GM23248 (cell line): ENCODE results near the gene RPLP1. TPM values are rescaled to one million over a fixed set of nuclear protein-coding genes. Genes with fewer than 3 reads are reported as not detected.

Source experiments
- DNase-seq: peaks from one replicate; pipeline ENCODE4 v3.0.0-alpha.2; 2015
- H2AFZ ChIP-seq: fragments of 200-600 bp; sonication (generic); 2 replicates; pipeline ENCODE4 v1.6.1; 2016; ENCODE audit warnings: antibody characterized with exemption
- H3F3A ChIP-seq: fragments of 200-600 bp; sonication (generic); 2 replicates; pipeline ENCODE4 v1.6.1; 2016; ENCODE audit warnings: mild to moderate bottlenecking, antibody characterized with exemption, mixed run types; ENCODE audit not compliant: insufficient read depth
- H3K27ac ChIP-seq: fragments of 200-600 bp; sonication (generic); 2 replicates; pipeline ENCODE4 v1.5.1; 2016; ENCODE audit warnings: mild to moderate bottlenecking
- H3K27me3 ChIP-seq: fragments of 200-600 bp; sonication (generic); replicated peaks from 2 replicates; pipeline ENCODE4 v1.6.1; 2016; ENCODE audit warnings: mild to moderate bottlenecking; ENCODE audit not compliant: insufficient read depth
- H3K36me3 ChIP-seq: fragments of 200-600 bp; sonication (generic); 2 replicates; pipeline ENCODE4 v1.6.1; 2016; ENCODE audit warnings: low read depth, mild to moderate bottlenecking
- H3K4me1 ChIP-seq: fragments of 200-600 bp; sonication (generic); 2 replicates; pipeline ENCODE4 v1.6.1; 2016; ENCODE audit warnings: mild to moderate bottlenecking; ENCODE audit not compliant: insufficient read depth
- H3K4me2 ChIP-seq: fragments of 200-600 bp; sonication (generic); one replicate; pipeline ENCODE4 v1.6.1; 2016; ENCODE audit warnings: mild to moderate bottlenecking; ENCODE audit not compliant: unreplicated experiment
- H3K4me3 ChIP-seq: fragments of 200-600 bp; sonication (generic); 2 replicates; pipeline ENCODE4 v1.5.1; 2016; ENCODE audit warnings: mild to moderate bottlenecking
- H3K79me2 ChIP-seq: fragments of 200-600 bp; sonication (generic); 2 replicates; pipeline ENCODE4 v1.6.1; 2016; ENCODE audit warnings: mild to moderate bottlenecking; ENCODE audit not compliant: insufficient read depth
- H3K9ac ChIP-seq: fragments of 200-600 bp; sonication (generic); 2 replicates; pipeline ENCODE4 v1.6.1; 2016; ENCODE audit warnings: mild to moderate bottlenecking
- H3K9me2 ChIP-seq: fragments of 200-600 bp; sonication (generic); 2 replicates; pipeline ENCODE4 v1.6.1; 2016; ENCODE audit warnings: mixed run types, mild to moderate bottlenecking, moderate library complexity; ENCODE audit not compliant: insufficient read depth
- H3K9me3 ChIP-seq: fragments of 200-600 bp; sonication (generic); one replicate; pipeline ENCODE4 v1.6.1; 2017; ENCODE audit warnings: low read depth
- H4K20me1 ChIP-seq: fragments of 200-600 bp; sonication (generic); 2 replicates; pipeline ENCODE4 v1.6.0; 2016; ENCODE audit not compliant: insufficient read depth
- EZH2 ChIP-seq: fragments of 200-600 bp; sonication (generic); IDR thresholded peaks from 2 replicates; pipeline ENCODE4 v1.6.1; 2018; ENCODE audit warnings: antibody characterized with exemption, mild to moderate bottlenecking; ENCODE audit not compliant: insufficient read depth, poor library complexity, severe bottlenecking
- EZH2phosphoT487 ChIP-seq: fragments of 200-600 bp; sonication (generic); IDR thresholded peaks from 2 replicates; pipeline ENCODE4 v1.6.1; 2018; ENCODE audit warnings: antibody characterized with exemption, moderate library complexity, mild to moderate bottlenecking, low read depth; ENCODE audit not compliant: insufficient read depth
- WGBS, 2 experiments: methylation state at CpG; one replicate each; pipeline ENCODE4 v1.1.6; 2015 to 2017; ENCODE audit warnings: low lambda C conversion rate in 2 of 2, low coverage in 1 of 2; ENCODE audit errors: missing lambda C conversion rate in 2 of 2; 5-methylcytosine and 5-hydroxymethylcytosine counted together
- in situ Hi-C: fragments of 300-500 bp; cut with MboI; formaldehyde crosslinking; loops from 2 replicates; pipeline ENCODE4 v1.15.0; 2020
- polyA plus RNA-seq: library from polyadenylated mRNA; unstranded; fragments of >200 nt; fragmentation: Nextera tagmentation; extraction: Ambion mirVana; gene quantifications from 2 replicates; pipeline ENCODE4 v1.2.1, GENCODE V29; 2016
- total RNA-seq: library from RNA; depleted of rRNA; stranded (reverse); fragments of >200 nt; shearing (Covaris generic); gene quantifications from 2 replicates; pipeline ENCODE4 v1.2.3, GENCODE V29; 2014

RPLP1 gene
- total and polyA plus RNA-seq, 2 experiments from 2014 or later = 172 to 963 TPM

DNA sequence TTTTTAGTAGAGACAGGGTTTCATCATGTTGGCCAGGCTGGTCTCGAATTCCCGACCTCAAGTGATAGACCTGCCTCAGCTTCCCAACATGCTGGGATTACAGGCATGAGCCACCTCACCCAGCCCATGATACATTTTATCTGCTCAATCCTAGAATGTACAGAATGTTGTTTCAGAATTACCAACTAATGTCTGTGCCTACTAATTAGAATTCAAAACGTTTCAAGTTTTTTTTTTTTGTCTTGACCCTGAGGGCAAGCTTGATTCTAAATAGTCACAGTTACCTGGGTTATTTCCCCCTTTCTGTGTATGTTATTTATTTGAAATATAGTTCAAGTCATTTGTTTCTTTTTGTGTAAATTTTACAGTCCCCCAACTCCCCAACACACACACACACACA is 43.8 kb upstream of the RPLP1 start:
- DNase-seq = no peak

DNA sequence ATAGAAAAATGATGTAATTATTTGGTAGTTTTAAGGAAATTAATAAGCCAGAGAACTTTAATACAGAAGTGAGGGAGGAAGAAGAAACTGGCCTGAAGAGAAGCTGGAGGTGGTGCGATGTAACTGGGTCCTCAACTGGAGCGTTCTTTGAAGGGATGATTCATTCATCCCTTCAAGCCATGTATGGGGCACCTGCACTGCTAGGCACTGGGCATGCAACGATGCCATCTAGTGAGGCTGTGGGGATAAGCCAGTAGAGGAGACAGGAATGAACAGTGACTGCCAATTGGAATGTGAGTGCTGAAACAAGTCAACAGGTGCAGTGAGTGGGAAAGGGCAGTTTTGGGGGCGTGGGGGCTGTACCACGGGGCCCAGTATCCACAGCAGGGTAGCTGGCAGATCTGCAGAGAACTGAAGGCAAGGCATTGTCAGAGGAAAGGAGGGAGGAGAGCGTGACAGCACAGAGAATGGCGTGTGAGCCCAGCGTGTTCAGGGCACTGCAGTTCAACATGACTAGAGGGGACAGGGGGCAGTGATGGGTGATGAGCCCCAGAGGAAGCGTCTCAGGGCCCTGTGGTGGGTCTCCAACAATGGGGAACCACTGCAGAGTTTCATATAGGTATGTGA is 42.3 kb upstream of the RPLP1 start:
- Histone ChIP-seq H3F3A (peaks cover 3% of the 10 kb centered on the region), H3K27me3 (no peaks in the 10 kb centered on the region), H2AFZ (no peak overlapping the region), H3K36me3 (no peaks in the 10 kb centered on the region), H3K79me2 (peaks cover 86% of the 10 kb centered on the region), H3K4me1 (peaks cover 26% of the 10 kb centered on the region), H4K20me1 (no peaks in the 10 kb centered on the region), H3K4me2 (no peak overlapping the region), H3K9me3 (no peaks in the 10 kb centered on the region), H3K27ac (no peak overlapping the region), H3K4me3 (no peak overlapping the region), H3K9ac (no peak overlapping the region), H3K9me2 (no peaks in the 10 kb centered on the region)
- in situ Hi-C loops = no loop called here
- peak; percentile 32 for DNase-seq
- TF ChIP-seq EZH2 = no peak
- no peak for TF ChIP-seq EZH2phosphoT487
- WGBS, 2 experiments = 71 to 83% methylated on average over 8 to 9 of the region's 9 CpGs

More for the DNA sequence above, 43.8 kb upstream of the RPLP1 start:
- H3K9ac ChIP-seq = no peak overlapping the region
- H3K9me2 ChIP-seq = no peaks in the 10 kb centered on the region
- H2AFZ ChIP-seq = no peak overlapping the region
- H3K27ac ChIP-seq = no peak overlapping the region
- H3F3A ChIP-seq = peaks cover 13% of the 10 kb centered on the region
- no peak overlapping the region for H3K4me2 ChIP-seq
- H3K27me3 ChIP-seq = no peaks in the 10 kb centered on the region
- no peaks in the 10 kb centered on the region for H4K20me1 ChIP-seq
- H3K79me2 ChIP-seq = peaks cover 90% of the 10 kb centered on the region
- peaks cover 31% of the 10 kb centered on the region for H3K4me1 ChIP-seq
- H3K9me3 ChIP-seq = no peaks in the 10 kb centered on the region
- WGBS, 2 experiments = 61 to 74% methylated on average over 3 of the region's 3 CpGs
- H3K36me3 ChIP-seq = no peaks in the 10 kb centered on the region
- no peak overlapping the region for H3K4me3 ChIP-seq
- TF ChIP-seq EZH2phosphoT487 (no peak), EZH2 (no peak)
- in situ Hi-C loops = no loop called here

- TF ChIP-seq EZH2 (no peak), EZH2phosphoT487 (no peak)
- Histone ChIP-seq H3K27me3 (no peaks in the 10 kb centered on the region), H3K4me1 (peaks cover 39% of the 10 kb centered on the region), H3K4me2 (peak overlapping the region; percentile 92), H3K4me3 (no peak overlapping the region), H3K9me2 (no peaks in the 10 kb centered on the region), H3K9ac (no peak overlapping the region), H3K9me3 (no peaks in the 10 kb centered on the region), H3K79me2 (peaks cover 86% of the 10 kb centered on the region), H3K27ac (no peak overlapping the region), H2AFZ (no peak overlapping the region), H4K20me1 (no peaks in the 10 kb centered on the region), H3K36me3 (no peaks in the 10 kb centered on the region), H3F3A (peaks cover 15% of the 10 kb centered on the region)
- no peak for DNase-seq
- in situ Hi-C loops = no loop called here
Observed at GRCh38 chr15:69412274-69412673, 40.3 kb upstream of the RPLP1 start.

- no peak overlapping the region for H3K9ac ChIP-seq
- peak overlapping the region; percentile 92 for H3K4me2 ChIP-seq
- peaks cover 20% of the 10 kb centered on the region for H3F3A ChIP-seq
- TF ChIP-seq EZH2phosphoT487 (no peak), EZH2 (no peak)
- no peaks in the 10 kb centered on the region for H4K20me1 ChIP-seq
- H3K79me2 ChIP-seq = peaks cover 86% of the 10 kb centered on the region
- H3K9me2 ChIP-seq = no peaks in the 10 kb centered on the region
- H3K36me3 ChIP-seq = no peaks in the 10 kb centered on the region
- in situ Hi-C loops = no loop called here
- H3K4me1 ChIP-seq = peaks cover 43% of the 10 kb centered on the region
- H3K27ac ChIP-seq = no peak overlapping the region
- no peak overlapping the region for H3K4me3 ChIP-seq
- H3K9me3 ChIP-seq = no peaks in the 10 kb centered on the region
- WGBS, 2 experiments = 87 to 100% methylated on average over 1 of the region's 1 CpG
- no peak overlapping the region for H2AFZ ChIP-seq
- no peaks in the 10 kb centered on the region for H3K27me3 ChIP-seq
- no peak for DNase-seq
Observed at GRCh38 chr15:69412701-69413100, 39.9 kb upstream of the RPLP1 start.
